Measurements from ENCODE around the gene TUBA4A. TPM values are rescaled to one million over a fixed set of nuclear protein-coding genes. Genes with fewer than 3 reads are reported as not detected.

Gene TUBA4A
- total and polyA plus RNA-seq, 10 of the 15 experiments (the other 5 are each of a cell fraction or from before 2014, with no cell fraction given): 58.2 to 325 (median 134) TPM

DNA sequence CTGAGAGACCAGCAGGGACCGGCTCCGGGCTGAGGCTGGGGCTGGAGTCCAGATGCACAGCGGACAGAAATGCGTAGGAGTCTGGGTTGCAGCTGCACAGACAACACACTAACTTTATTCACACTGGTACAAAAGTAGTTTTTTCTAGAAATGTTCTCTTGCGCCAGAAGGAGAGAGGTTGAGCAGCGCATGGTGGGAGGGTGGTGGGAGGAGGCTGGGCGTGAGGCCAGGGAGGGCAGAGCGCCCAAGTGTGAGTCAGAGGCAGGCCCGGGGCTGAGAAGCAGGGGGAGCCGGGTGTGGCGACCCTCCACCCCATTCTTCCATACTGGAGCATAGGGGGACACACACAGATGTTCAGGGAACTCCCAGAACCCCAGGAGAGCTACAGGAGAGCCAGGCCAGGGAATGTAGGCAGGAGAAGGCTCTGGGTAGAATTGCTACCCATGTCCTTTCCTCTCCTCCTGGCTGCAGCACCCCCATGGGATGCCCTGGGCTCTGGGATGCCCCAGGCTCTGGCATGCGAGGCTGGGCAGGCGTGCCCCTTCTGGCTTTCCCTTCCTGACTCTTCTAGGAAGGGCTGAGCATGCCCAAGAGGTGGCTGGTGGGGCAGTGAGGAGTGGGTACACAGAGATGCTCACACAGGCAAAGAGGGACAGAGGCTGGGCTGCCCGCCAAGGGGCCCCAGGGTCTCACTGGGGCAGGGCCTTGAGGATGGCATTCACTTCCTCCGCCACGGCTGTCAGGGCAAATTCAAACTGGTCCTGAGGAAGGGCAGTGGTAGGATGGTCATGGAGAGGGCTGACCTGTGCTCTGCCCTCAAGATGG is 36.0 kb upstream of the TUBA4A start:
- no peak overlapping the region for H3K27ac ChIP-seq (ENCODE audit: control insufficient read depth, insufficient read depth)
- H2AFZ ChIP-seq (ENCODE audit: control insufficient read depth, low read depth, low read length): no peak overlapping the region
- no peak for DNase-seq (ENCODE audit: low read depth, low spot score)
- RAD21 ChIA-PET (ENCODE audit: unreplicated experiment): interaction anchor here (6.5 kb wide), 1 partner anchor 11 kb away, joined by 78 read pairs; the partner anchor contains the start of gene DNAJB2
- no peak overlapping the region for H3K4me2 ChIP-seq (ENCODE audit: control insufficient read depth, insufficient read depth)
- no peaks in the 10 kb centered on the region for H3K79me2 ChIP-seq (ENCODE audit: control insufficient read depth, insufficient read depth, low read length)
- H4K20me1 ChIP-seq (ENCODE audit: control insufficient read depth, insufficient read depth): no peaks in the 10 kb centered on the region
- in situ Hi-C loops (cut with MboI): no loop called here
- POLR2A ChIA-PET: no interaction called here
- H3K4me1 ChIP-seq (ENCODE audit: control insufficient read depth, insufficient read depth, low read length): peaks cover 3% of the 10 kb centered on the region
- no peak for ATAC-seq
- H3K36me3 ChIP-seq (ENCODE audit: control insufficient read depth in 2 of 2, insufficient read depth in 2 of 2, low read length in 1 of 2): no peaks in the 10 kb centered on the region
- CTCF ChIA-PET: interaction anchor here (1.1 to 6.7 kb wide), 3 partner anchors 11 to 119 kb away, joined by 3 to 257 read pairs (median 4); partner anchors contain the start of gene DNAJB2
- no peak overlapping the region for H3K4me3 ChIP-seq
- intact Hi-C loops (cut with micrococcal nuclease; ENCODE audit: unreplicated experiment): no loop called here
- TF ChIP-seq SMC3 (IDR thresholded peaks at IDR 0.05; ENCODE audit: borderline replicate concordance, low read length) (no peak), NR2C1 (IDR thresholded peaks at IDR 0.05) (no peak), ZBED1 (IDR thresholded peaks at IDR 0.05; ENCODE audit: borderline replicate concordance) (no peak), GABPA (IDR thresholded peaks at IDR 0.05; ENCODE audit: low read depth) (no peak), NRF1 (conservative IDR thresholded peaks at IDR 0.05; ENCODE audit: low read depth, low read length) (no peak)
- 47% methylated on average over 16 of the region's 16 CpGs for WGBS (ENCODE audit: insufficient coverage, insufficient replicate concordance, low lambda C conversion rate, missing lambda C conversion rate)
- H3K27me3 ChIP-seq (replicated peaks in 1 of 2; ENCODE audit: control insufficient read depth in 2 of 2, insufficient read depth in 2 of 2, low read length in 1 of 2): peaks cover 0 to 3% of the 10 kb centered on the region in 2 experiments; a peak in 2 of 4 replicates
- no peaks in the 10 kb centered on the region for H3K9me3 ChIP-seq (replicated peaks; ENCODE audit: control insufficient read depth, insufficient read depth, low read length)
- no peak overlapping the region for H3K9ac ChIP-seq (ENCODE audit: control insufficient read depth, insufficient read depth, low read length)
- no TSS peak for BruUV-seq (replicated peaks)
- SMC1A ChIA-PET (ENCODE audit: uncharacterized antibody, unreplicated experiment): interaction anchor here (6.0 kb wide), 1 partner anchor 10 kb away, joined by 96 read pairs; the partner anchor contains the start of gene DNAJB2
- FAIRE-seq: no peak

DNA sequence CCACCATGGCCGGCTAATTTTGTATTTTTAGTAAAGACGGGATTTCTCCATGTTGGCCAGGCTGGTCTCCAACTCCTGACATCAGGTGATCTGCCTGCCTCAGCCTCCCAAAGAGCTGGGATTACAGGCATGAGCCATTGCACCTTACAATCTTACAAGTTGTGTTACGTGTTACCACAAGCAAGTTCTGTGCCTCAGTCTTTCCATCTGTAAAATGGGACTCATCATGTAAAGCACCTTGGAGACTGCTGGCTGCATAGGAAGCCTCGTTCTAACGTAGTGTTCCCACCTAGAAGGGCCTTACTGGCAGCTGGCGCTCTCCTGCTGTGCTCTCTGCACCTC is 35.4 kb upstream of the TUBA4A start:
- in situ Hi-C loops (cut with MboI) (no loop called here), intact Hi-C loops (cut with micrococcal nuclease; ENCODE audit: unreplicated experiment) (no loop called here)
- H3K4me2 ChIP-seq (ENCODE audit: control insufficient read depth, insufficient read depth): no peak overlapping the region
- DNase-seq (ENCODE audit: low read depth, low spot score) (no peak), FAIRE-seq (no peak), ATAC-seq (no peak)
- H3K4me3 ChIP-seq: no peak overlapping the region
- H3K27ac ChIP-seq (ENCODE audit: control insufficient read depth, insufficient read depth): no peak overlapping the region
- 62% methylated on average over 6 of the region's 6 CpGs for WGBS (ENCODE audit: insufficient coverage, insufficient replicate concordance, low lambda C conversion rate, missing lambda C conversion rate)
- no peaks in the 10 kb centered on the region for H4K20me1 ChIP-seq (ENCODE audit: control insufficient read depth, insufficient read depth)
- no peaks in the 10 kb centered on the region for H3K36me3 ChIP-seq (ENCODE audit: control insufficient read depth in 2 of 2, insufficient read depth in 2 of 2, low read length in 1 of 2)
- RAD21 ChIA-PET (ENCODE audit: unreplicated experiment): no interaction called here
- no peak overlapping the region for H3K9ac ChIP-seq (ENCODE audit: control insufficient read depth, insufficient read depth, low read length)
- no peaks in the 10 kb centered on the region for H3K9me3 ChIP-seq (replicated peaks; ENCODE audit: control insufficient read depth, insufficient read depth, low read length)
- H2AFZ ChIP-seq (ENCODE audit: control insufficient read depth, low read depth, low read length): no peak overlapping the region
- POLR2A ChIA-PET: no interaction called here
- H3K4me1 ChIP-seq (ENCODE audit: control insufficient read depth, insufficient read depth, low read length): no peaks in the 10 kb centered on the region
- peaks cover 0 to 3% of the 10 kb centered on the region in 2 experiments; a peak in 2 of 4 replicates for H3K27me3 ChIP-seq (replicated peaks in 1 of 2; ENCODE audit: control insufficient read depth in 2 of 2, insufficient read depth in 2 of 2, low read length in 1 of 2)
- H3K79me2 ChIP-seq (ENCODE audit: control insufficient read depth, insufficient read depth, low read length): no peaks in the 10 kb centered on the region
- no TSS peak for BruUV-seq (replicated peaks)
- CTCF ChIA-PET: interaction anchor here (1.1 to 1.8 kb wide), 2 partner anchors 12 to 118 kb away, joined by 3 to 4 read pairs; no protein-coding TSS in a partner anchor
- SMC1A ChIA-PET (ENCODE audit: uncharacterized antibody, unreplicated experiment): no interaction called here
- TF ChIP-seq, protein P1, sequence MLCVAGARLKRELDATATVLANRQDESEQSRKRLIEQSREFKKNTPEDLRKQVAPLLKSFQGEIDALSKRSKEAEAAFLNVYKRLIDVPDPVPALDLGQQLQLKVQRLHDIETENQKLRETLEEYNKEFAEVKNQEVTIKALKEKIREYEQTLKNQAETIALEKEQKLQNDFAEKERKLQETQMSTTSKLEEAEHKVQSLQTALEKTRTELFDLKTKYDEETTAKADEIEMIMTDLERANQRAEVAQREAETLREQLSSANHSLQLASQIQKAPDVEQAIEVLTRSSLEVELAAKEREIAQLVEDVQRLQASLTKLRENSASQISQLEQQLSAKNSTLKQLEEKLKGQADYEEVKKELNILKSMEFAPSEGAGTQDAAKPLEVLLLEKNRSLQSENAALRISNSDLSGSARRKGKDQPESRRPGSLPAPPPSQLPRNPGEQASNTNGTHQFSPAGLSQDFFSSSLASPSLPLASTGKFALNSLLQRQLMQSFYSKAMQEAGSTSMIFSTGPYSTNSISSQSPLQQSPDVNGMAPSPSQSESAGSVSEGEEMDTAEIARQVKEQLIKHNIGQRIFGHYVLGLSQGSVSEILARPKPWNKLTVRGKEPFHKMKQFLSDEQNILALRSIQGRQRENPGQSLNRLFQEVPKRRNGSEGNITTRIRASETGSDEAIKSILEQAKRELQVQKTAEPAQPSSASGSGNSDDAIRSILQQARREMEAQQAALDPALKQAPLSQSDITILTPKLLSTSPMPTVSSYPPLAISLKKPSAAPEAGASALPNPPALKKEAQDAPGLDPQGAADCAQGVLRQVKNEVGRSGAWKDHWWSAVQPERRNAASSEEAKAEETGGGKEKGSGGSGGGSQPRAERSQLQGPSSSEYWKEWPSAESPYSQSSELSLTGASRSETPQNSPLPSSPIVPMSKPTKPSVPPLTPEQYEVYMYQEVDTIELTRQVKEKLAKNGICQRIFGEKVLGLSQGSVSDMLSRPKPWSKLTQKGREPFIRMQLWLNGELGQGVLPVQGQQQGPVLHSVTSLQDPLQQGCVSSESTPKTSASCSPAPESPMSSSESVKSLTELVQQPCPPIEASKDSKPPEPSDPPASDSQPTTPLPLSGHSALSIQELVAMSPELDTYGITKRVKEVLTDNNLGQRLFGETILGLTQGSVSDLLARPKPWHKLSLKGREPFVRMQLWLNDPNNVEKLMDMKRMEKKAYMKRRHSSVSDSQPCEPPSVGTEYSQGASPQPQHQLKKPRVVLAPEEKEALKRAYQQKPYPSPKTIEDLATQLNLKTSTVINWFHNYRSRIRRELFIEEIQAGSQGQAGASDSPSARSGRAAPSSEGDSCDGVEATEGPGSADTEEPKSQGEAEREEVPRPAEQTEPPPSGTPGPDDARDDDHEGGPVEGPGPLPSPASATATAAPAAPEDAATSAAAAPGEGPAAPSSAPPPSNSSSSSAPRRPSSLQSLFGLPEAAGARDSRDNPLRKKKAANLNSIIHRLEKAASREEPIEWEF (IDR thresholded peaks at IDR 0.05; ENCODE audit: insufficient replicate concordance, low read depth, low read length): no peak
- TF ChIP-seq RFX5 (IDR thresholded peaks at IDR 0.05; ENCODE audit: low read depth, low read length) (no peak), POLR2AphosphoS2 (IDR thresholded peaks at IDR 0.05; ENCODE audit: low read depth, low read length) (no peak)

Data from GM12878 (cell line).